Body of pancreas (tissue), 4 donors: ENCODE results near the gene KRTAP4-4. TPM values are rescaled to one million over a fixed set of nuclear protein-coding genes. Genes with fewer than 3 reads are reported as not detected.
"Not testable (repeated sequence)": the region's sequence is repeated elsewhere in the genome, so short reads cannot be mapped to it uniquely, and the experiment has no call there.

Experiments
- ATAC-seq: fragments of 150-250 bp; one replicate; pipeline ENCODE4 v1.9.1; 2016
- DNase-seq, 4 donors: peaks; one replicate each; pipeline ENCODE4 v3.0.0-alpha.2; 2019
- H3K27ac ChIP-seq, 4 donors: fragments of 200-600 bp; sonication (generic); 1 replicate in 3 of 4; 2 replicates in 1 of 4; pipeline versions ENCODE4 v1.5.1 to v1.6.1; 2016 to 2019; ENCODE audit warnings: mild to moderate bottlenecking in 1 of 4, mixed read lengths in 1 of 4, moderate library complexity in 1 of 4
- H3K27me3 ChIP-seq, 2 donors: fragments of 200-600 bp; sonication (generic); one replicate each; pipeline ENCODE4 v1.6.0; 2016; ENCODE audit warnings: mild to moderate bottlenecking in 1 of 2
- H3K36me3 ChIP-seq, 2 donors: fragments of 200-600 bp; sonication (generic); replicated peaks in 1 of 2; 2 replicates each; pipeline ENCODE4 v1.5.1; 2016; ENCODE audit warnings: low read depth in 2 of 2; ENCODE audit not compliant: insufficient read depth in 1 of 2
- H3K4me1 ChIP-seq: fragments of 200-600 bp; sonication (generic); one replicate; pipeline ENCODE4 v1.6.0; 2016
- H3K4me3 ChIP-seq, 2 donors: fragments of 200-600 bp; sonication (generic); 1 replicate in 1 of 2; 2 replicates in 1 of 2; pipeline ENCODE4 v1.5.1; 2016 to 2019
- H3K9me3 ChIP-seq, 3 donors: fragments of 200-600 bp; sonication (generic); 1 replicate in 2 of 3; 2 replicates in 1 of 3; pipeline ENCODE4 v1.5.1; 2016
- CTCF ChIP-seq, 7 experiments: fragments of 450-650 bp in 4 of 7; fragments of 200-600 bp in 3 of 7; sonication (generic) in 3 of 7; IDR thresholded peaks; one replicate each; pipeline ENCODE4 v1.5.1; 2016 to 2019; ENCODE audit warnings: antibody characterized with exemption in 7 of 7
- POLR2A ChIP-seq, 3 donors: fragments of 450-650 bp; IDR thresholded peaks; one replicate each; pipeline ENCODE4 v1.6.1; 2016; ENCODE audit warnings: antibody characterized with exemption in 3 of 3, mild to moderate bottlenecking in 2 of 3
- WGBS, 2 donors: methylation state at CpG; one replicate each; pipeline ENCODE4 v1.1.5; 2017; 5-methylcytosine and 5-hydroxymethylcytosine counted together
- intact Hi-C: fragments of 100-400 bp; cut with DNase I; formaldehyde crosslinking; loops from one replicate; pipeline ENCODE4 v1.15.1; 2023
- small RNA-seq: library from RNA; depleted of rRNA; stranded (forward); fragments of <200 nt; gene quantifications from one replicate; pipeline ENCODE3, GENCODE V24; 2016
- total RNA-seq, 2 donors: library from RNA; depleted of rRNA; stranded (reverse); fragments of >200 nt; gene quantifications; one replicate each; pipeline ENCODE4 v1.1.0, GENCODE V29; 2016

Gene KRTAP4-4
- total RNA-seq, 2 donors from 2014 or later, result not detected

DNA sequence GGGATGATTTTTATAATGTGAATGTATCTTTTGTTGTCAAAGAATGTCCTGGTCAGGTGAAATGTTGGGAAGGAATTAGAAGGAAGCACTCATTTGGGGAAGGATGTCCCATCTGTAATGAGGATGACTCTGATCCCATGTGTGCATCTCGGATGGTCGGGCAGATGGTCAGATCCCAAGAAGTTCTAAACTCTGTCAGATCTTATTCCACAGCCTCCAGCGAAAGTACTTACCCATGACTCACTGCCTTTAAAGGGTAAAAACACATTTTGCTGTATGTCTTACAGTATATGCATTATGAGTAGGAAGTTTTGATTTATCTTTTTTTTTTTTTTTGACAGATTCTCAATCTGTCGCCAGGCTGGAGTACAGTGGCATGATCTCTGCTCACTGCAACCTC is 41.8 kb downstream of the KRTAP4-4 start:
- 71 to 72% methylated on average over 4 of the region's 4 CpGs for WGBS, 2 donors

GRCh38 chr17:41117846-41118386 is 42.6 kb downstream of the KRTAP4-4 start, which contains the start of gene KRTAP4-11:
TSS of gene KRTAP4-11 (minus strand) at chr17:41118373. CDS start at chr17:41118315, 58 bp downstream.
- intact Hi-C loops, H3K4me3 ChIP-seq, H3K9me3 ChIP-seq, H3K4me1 ChIP-seq, H3K27ac ChIP-seq, H3K27me3 ChIP-seq, DNase-seq, H3K36me3 ChIP-seq, ATAC-seq: not testable (repeated sequence)
- WGBS, 2 donors, result 55 to 66% methylated on average over 8 to 9 of the region's 10 CpGs

More for the DNA sequence above, 41.8 kb downstream of the KRTAP4-4 start:
- Histone ChIP-seq H3K4me3 (no peak overlapping the region), H3K27ac (no peak overlapping the region), H3K9me3 (no peaks in the 10 kb centered on the region), H3K27me3 (no peaks in the 10 kb centered on the region), H3K4me1 (no peaks in the 10 kb centered on the region), H3K36me3 (no peaks in the 10 kb centered on the region)
- intact Hi-C loops, result no loop called here
- DNase-seq (no peak), ATAC-seq (no peak)
- TF ChIP-seq CTCF (IDR thresholded peaks at IDR 0.05), result no peak
- no peak for TF ChIP-seq POLR2A (IDR thresholded peaks at IDR 0.05)

GRCh38 chr17:41116297-41116696 is 44.3 kb downstream of the KRTAP4-4 start:
- Histone ChIP-seq H3K27ac (no peak overlapping the region), H3K9me3 (no peaks in the 10 kb centered on the region), H3K4me1 (no peaks in the 10 kb centered on the region), H3K36me3 (no peaks in the 10 kb centered on the region), H3K4me3 (no peak overlapping the region), H3K27me3 (no peaks in the 10 kb centered on the region)
- no peak for ATAC-seq
- no peak for DNase-seq
- intact Hi-C loops, result no loop called here
- no peak for TF ChIP-seq POLR2A (IDR thresholded peaks at IDR 0.05)
- no peak for TF ChIP-seq CTCF (IDR thresholded peaks at IDR 0.05)
- WGBS, 2 donors, result 50 to 53% methylated on average over 5 of the region's 5 CpGs

DNA sequence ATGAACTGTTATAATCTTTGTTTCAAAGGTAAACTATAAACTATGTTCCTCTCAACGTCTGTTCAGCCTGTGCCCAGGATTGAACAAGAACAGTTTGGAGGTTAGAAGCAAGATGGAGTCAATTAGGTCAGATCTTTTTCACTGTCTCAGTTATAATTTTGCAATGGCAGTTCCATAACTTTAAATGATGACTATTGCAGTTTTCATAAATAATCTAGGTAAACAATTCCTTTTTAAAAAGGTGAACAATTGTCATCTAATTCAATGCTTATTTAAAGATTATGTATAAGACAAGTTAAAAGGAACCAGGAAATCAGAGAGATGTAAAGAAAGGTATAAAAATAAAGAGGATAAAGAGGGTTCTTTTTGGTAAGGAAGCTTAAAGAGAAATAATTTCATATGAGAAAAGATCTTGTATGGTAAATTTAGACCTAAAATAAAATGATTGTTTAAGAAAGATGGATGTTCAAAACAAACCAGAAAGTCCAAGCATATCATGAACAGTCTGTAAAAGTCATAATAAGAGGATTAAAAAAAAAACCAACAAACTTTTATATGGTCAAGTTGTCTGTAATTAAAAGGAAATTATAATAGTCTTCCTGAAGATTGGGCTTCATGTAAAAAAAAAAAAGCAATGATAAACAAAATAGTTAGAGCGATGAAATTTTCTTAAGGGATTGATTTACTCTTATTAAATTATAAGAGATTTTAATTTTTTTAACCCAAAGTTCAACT is 49.2 kb downstream of the KRTAP4-4 start:
- H3K9me3 ChIP-seq, result no peaks in the 10 kb centered on the region
- H3K36me3 ChIP-seq, result no peaks in the 10 kb centered on the region
- no peak overlapping the region for H3K4me3 ChIP-seq
- intact Hi-C loops, result no loop called here
- H3K27me3 ChIP-seq, result no peaks in the 10 kb centered on the region
- H3K27ac ChIP-seq, result no peak overlapping the region
- 64 to 66% methylated on average over 2 of the region's 2 CpGs for WGBS, 2 donors
- ATAC-seq (no peak), DNase-seq (no peak)
- no peak for TF ChIP-seq POLR2A (IDR thresholded peaks at IDR 0.05)
- no peak for TF ChIP-seq CTCF (IDR thresholded peaks at IDR 0.05)
- H3K4me1 ChIP-seq, result no peaks in the 10 kb centered on the region

Small RNAs within 50 kb of the gene (small RNA-seq; reads per million reads assigned to genes)
- gene KRTAP4-17P, result not detected

Other genes starting within 250 kb of the KRTAP4-4 start
- gene KRT23, start 223.1 kb downstream of the KRTAP4-4 start, total RNA-seq, result 1 to 10 TPM; 2.3 to 9.6 TPM
- gene KRT39, start 193.8 kb downstream of the KRTAP4-4 start, total RNA-seq, result not detected
- 1 to 10 TPM in 1 of 2 donors, not detected in 1; 1.6 TPM for gene KRT40, start 176.4 kb downstream of the KRTAP4-4 start, total RNA-seq
- not detected for gene KRTAP3-3, start 166.6 kb downstream of the KRTAP4-4 start, total RNA-seq
- not detected for gene KRTAP3-2, start 160.8 kb downstream of the KRTAP4-4 start, total RNA-seq
- gene KRTAP3-1, start 151.6 kb downstream of the KRTAP4-4 start, total RNA-seq, result not detected
- gene KRTAP1-5, start 133.5 kb downstream of the KRTAP4-4 start, total RNA-seq, result not detected
- gene KRTAP1-4, start 130.6 kb downstream of the KRTAP4-4 start, total RNA-seq, result not detected
- gene KRTAP1-3, start 125.9 kb downstream of the KRTAP4-4 start, total RNA-seq, result not detected
- not detected for gene KRTAP1-1, start 119.3 kb downstream of the KRTAP4-4 start, total RNA-seq
- not detected for gene KRTAP2-1, start 113.4 kb downstream of the KRTAP4-4 start, total RNA-seq
- gene KRTAP2-2, start 105.5 kb downstream of the KRTAP4-4 start, total RNA-seq, result not detected
- gene KRTAP2-3, start 100.6 kb downstream of the KRTAP4-4 start, total RNA-seq, result not detected
- gene KRTAP2-4, start 94.9 kb downstream of the KRTAP4-4 start, total RNA-seq, result not detected
- not detected for gene KRTAP4-7, start 76.6 kb downstream of the KRTAP4-4 start, total RNA-seq
- gene KRTAP4-8, start 62.6 kb downstream of the KRTAP4-4 start, total RNA-seq, result not detected
- gene KRTAP4-16, start 58.5 kb downstream of the KRTAP4-4 start, total RNA-seq, result not detected
- not detected for gene KRTAP4-9, start 55.4 kb downstream of the KRTAP4-4 start, total RNA-seq
- gene KRTAP4-11, start 42.4 kb downstream of the KRTAP4-4 start, total RNA-seq, result not detected
- not detected for gene KRTAP4-12, start 36.6 kb downstream of the KRTAP4-4 start, total RNA-seq
- gene KRTAP4-6, start 20.2 kb downstream of the KRTAP4-4 start, total RNA-seq, result not detected
- not detected for gene KRTAP4-5, start 10.9 kb downstream of the KRTAP4-4 start, total RNA-seq
- gene KRTAP4-3, start 7.5 kb upstream of the KRTAP4-4 start, total RNA-seq, result not detected
- gene KRTAP4-2, start 17.5 kb upstream of the KRTAP4-4 start, total RNA-seq, result not detected
- not detected for gene KRTAP4-1, start 24.2 kb upstream of the KRTAP4-4 start, total RNA-seq
- gene KRTAP9-1, start 29.1 kb upstream of the KRTAP4-4 start, total RNA-seq, result not detected
- gene KRTAP9-2, start 65.9 kb upstream of the KRTAP4-4 start, total RNA-seq, result not detected
- not detected for gene KRTAP9-3, start 71.7 kb upstream of the KRTAP4-4 start, total RNA-seq
- gene KRTAP9-8, start 77.3 kb upstream of the KRTAP4-4 start, total RNA-seq, result not detected
- gene KRTAP9-4, start 88.9 kb upstream of the KRTAP4-4 start, total RNA-seq, result not detected
- gene KRTAP9-9, start 94.6 kb upstream of the KRTAP4-4 start, total RNA-seq, result not detected
- gene KRTAP9-6, start 104.6 kb upstream of the KRTAP4-4 start, total RNA-seq, result not detected
- not detected for gene KRTAP9-7, start 115.0 kb upstream of the KRTAP4-4 start, total RNA-seq
- not detected for gene KRTAP29-1, start 142.1 kb upstream of the KRTAP4-4 start, total RNA-seq
- not detected for gene KRTAP16-1, start 148.6 kb upstream of the KRTAP4-4 start, total RNA-seq
- not detected for gene KRTAP17-1, start 155.0 kb upstream of the KRTAP4-4 start, total RNA-seq
- not detected for gene KRT33A, start 190.1 kb upstream of the KRTAP4-4 start, total RNA-seq
- not detected for gene KRT33B, start 209.1 kb upstream of the KRTAP4-4 start, total RNA-seq
- not detected for gene KRT34, start 221.6 kb upstream of the KRTAP4-4 start, total RNA-seq
- gene KRT31, start 236.9 kb upstream of the KRTAP4-4 start, total RNA-seq, result not detected